Endothelial cell of umbilical vein (primary cell): ENCODE data around the gene TPRG1L. TPM values are rescaled to one million over a fixed set of nuclear protein-coding genes. Genes with fewer than 3 reads are reported as not detected.

ENCODE experiments used
- BruUV-seq: library from RNA; stranded (reverse); fragments of 400-500 nt; replicated peaks from 2 replicates; lab custom pipeline; 2021; lab: Mats Ljungman, UMichigan
- CTCF ChIA-PET: fragments of 300-600, 350-600 bp; sonication (Branson Sonifier 250); formaldehyde crosslinking; loops from one replicate; lab custom pipeline; 2021; ENCODE audit warnings: antibody characterized with exemption, inconsistent platforms; lab: Charles Lee
- POLR2A ChIA-PET: fragments of 300-600, 350-600 bp; sonication (Branson Sonifier 250); formaldehyde crosslinking; loops from one replicate; lab custom pipeline; 2021; ENCODE audit warnings: antibody characterized with exemption, inconsistent platforms; lab: Charles Lee
- DNase-seq: peaks from one replicate; pipeline ENCODE4 v3.0.0-alpha.2; 2011; ENCODE audit warnings: low read depth, low spot score
- FAIRE-seq: peaks from 2 replicates; lab custom pipeline; 2011; peaks lifted over from hg19 to GRCh38; lab: Jason Lieb, UNC
- H2AFZ ChIP-seq: 2 replicates; pipeline ENCODE4 v1.6.0; 2012; ENCODE audit warnings: low read depth, low read length, control low read depth, inconsistent platforms
- H3K27ac ChIP-seq: 2 replicates; pipeline ENCODE4 v1.5.1; 2011; ENCODE audit warnings: low read depth, mild to moderate bottlenecking, control low read depth, low read length, moderate library complexity; ENCODE audit not compliant: insufficient read depth
- H3K27me3 ChIP-seq, 2 experiments: 2 replicates each; pipeline versions ENCODE4 v1.6.0 to v1.6.1; 2011; ENCODE audit warnings: low read length in 2 of 2, mixed read lengths in 1 of 2; ENCODE audit not compliant: control insufficient read depth in 2 of 2, insufficient read depth in 2 of 2
- H3K36me3 ChIP-seq, 2 experiments: 2 replicates in 1 of 2; 3 replicates in 1 of 2; pipeline ENCODE4 v1.5.1; 2011; ENCODE audit warnings: low read length in 2 of 2, mild to moderate bottlenecking in 1 of 2, moderate library complexity in 1 of 2; ENCODE audit not compliant: control insufficient read depth in 2 of 2, insufficient read depth in 2 of 2; ENCODE audit errors: extremely low read depth in 1 of 2
- H3K4me1 ChIP-seq: 3 replicates; pipeline ENCODE4 v1.5.1; 2011; ENCODE audit warnings: mild to moderate bottlenecking, low read length; ENCODE audit not compliant: control insufficient read depth, insufficient read depth; ENCODE audit errors: extremely low read depth
- H3K4me2 ChIP-seq: 2 replicates; pipeline ENCODE4 v1.6.1; 2011; ENCODE audit warnings: low read length, control low read depth, mixed read lengths; ENCODE audit not compliant: insufficient read depth
- H3K4me3 ChIP-seq, 3 experiments: fragments of 200-600 bp in 1 of 3; sonication (generic), shearing (Covaris generic) in 1 of 3; replicated peaks in 1 of 3; 2 replicates each; pipeline ENCODE4 v1.5.1; 2011 to 2016; ENCODE audit warnings: control low read depth in 3 of 3, low read length in 3 of 3, mild to moderate bottlenecking in 2 of 3, inconsistent platforms in 1 of 3, low read depth in 1 of 3, moderate library complexity in 1 of 3; ENCODE audit not compliant: insufficient read depth in 1 of 3
- H3K79me2 ChIP-seq: 2 replicates; pipeline ENCODE4 v1.6.0; 2012; ENCODE audit warnings: low read length, inconsistent platforms; ENCODE audit not compliant: control insufficient read depth, insufficient read depth
- H3K9ac ChIP-seq: replicated peaks from 2 replicates; pipeline ENCODE3; 2011; ENCODE audit warnings: low read length, control low read depth; ENCODE audit not compliant: insufficient read depth; ENCODE audit errors: extremely low read depth
- H3K9me1 ChIP-seq: replicated peaks from 3 replicates; pipeline ENCODE4 v1.6.0; 2011; ENCODE audit warnings: mild to moderate bottlenecking, low read length; ENCODE audit not compliant: control insufficient read depth, insufficient read depth; ENCODE audit errors: extremely low read depth
- H3K9me3 ChIP-seq: replicated peaks from 2 replicates; pipeline ENCODE4 v1.5.1; 2012; ENCODE audit warnings: low read length, inconsistent platforms; ENCODE audit not compliant: control insufficient read depth, insufficient read depth
- H4K20me1 ChIP-seq: replicated peaks from 2 replicates; pipeline ENCODE3; 2011; ENCODE audit warnings: mild to moderate bottlenecking, low read length; ENCODE audit not compliant: control insufficient read depth, insufficient read depth; ENCODE audit errors: extremely low read depth
- EZH2 ChIP-seq: IDR thresholded peaks from 2 replicates; pipeline ENCODE4 v1.6.1; 2012; ENCODE audit warnings: borderline replicate concordance, low read depth, mild to moderate bottlenecking, moderate library complexity, low read length, inconsistent platforms; ENCODE audit not compliant: severe bottlenecking
- FOS ChIP-seq: IDR thresholded peaks from 2 replicates; pipeline ENCODE4 v1.6.1; 2011; ENCODE audit warnings: mild to moderate bottlenecking, low read length, moderate library complexity, borderline replicate concordance; ENCODE audit not compliant: insufficient read depth
- GATA2 ChIP-seq: IDR thresholded peaks from 2 replicates; pipeline ENCODE4 v1.7.0; 2011; ENCODE audit warnings: low read depth, mild to moderate bottlenecking, moderate library complexity, mixed read lengths, low read length; ENCODE audit not compliant: insufficient read length, insufficient read depth
- JUN ChIP-seq: IDR thresholded peaks from 2 replicates; pipeline ENCODE4 v1.6.1; 2011; ENCODE audit warnings: borderline replicate concordance, low read depth; ENCODE audit not compliant: insufficient read length, insufficient read depth
- MYC ChIP-seq: IDR thresholded peaks from one replicate; pipeline ENCODE4 v1.6.1; 2011; ENCODE audit warnings: mild to moderate bottlenecking, low read depth, low read length
- POLR2A ChIP-seq: IDR thresholded peaks from 2 replicates; pipeline ENCODE4 v1.6.1; 2012; ENCODE audit warnings: low read depth, mild to moderate bottlenecking, control low read depth, low read length
- POLR2AphosphoS5 ChIP-seq: IDR thresholded peaks from 2 replicates; pipeline ENCODE4 v1.6.1; 2012; ENCODE audit warnings: low read depth, mild to moderate bottlenecking, control low read depth, low read length, moderate library complexity; ENCODE audit not compliant: insufficient read depth
- dilution Hi-C: fragments of 300-500 bp; cut with MboI; formaldehyde crosslinking; loops from one replicate; pipeline ENCODE4 v1.15.0; 2019; ENCODE audit warnings: low sequenced_read_pairs; ENCODE audit not compliant: extremely low pct_ligation_motif_present
- intact Hi-C: fragments of 100-400 bp; cut with micrococcal nuclease; formaldehyde crosslinking; loops from one replicate; pipeline ENCODE4 v1.10.0; 2022
- polyA plus RNA-seq, 4 experiments: library from polyadenylated mRNA; depleted of rRNA in 3 of 4; stranded (reverse) in 3 of 4; unstranded in 1 of 4; fragments of >200 nt; gene quantifications; 2 replicates each; pipeline versions ENCODE4 v1.2.1 to v1.2.3, GENCODE V29; 2011 to 2012; ENCODE audit warnings: missing spikeins in 1 of 4
- total RNA-seq: library from RNA; stranded (reverse); gene quantifications from 2 replicates; pipeline ENCODE4 v1.2.3, GENCODE V29; 2021
- TF ChIP-seq, protein P1 (sequence below): IDR thresholded peaks from 2 replicates; pipeline ENCODE4 v1.6.1; 2011; ENCODE audit not compliant: insufficient read depth, insufficient read length
- TF ChIP-seq, protein P2 (sequence below), 2 donors: IDR thresholded peaks; 1 replicate in 1 of 2; 2 replicates in 1 of 2; pipeline ENCODE4 v1.5.1; 2011; ENCODE audit warnings: low read length in 2 of 2, mild to moderate bottlenecking in 2 of 2, moderate library complexity in 2 of 2, control low read depth in 1 of 2, inconsistent platforms in 1 of 2, low read depth in 1 of 2; ENCODE audit not compliant: insufficient read depth in 1 of 2; ENCODE audit errors: extremely low read depth in 1 of 2

TPRG1L gene
- total and polyA plus RNA-seq, 2 donors (not counting 3 experiments of a cell fraction or from before 2014, with no cell fraction given), result 52.3 to 53.8 TPM

DNA sequence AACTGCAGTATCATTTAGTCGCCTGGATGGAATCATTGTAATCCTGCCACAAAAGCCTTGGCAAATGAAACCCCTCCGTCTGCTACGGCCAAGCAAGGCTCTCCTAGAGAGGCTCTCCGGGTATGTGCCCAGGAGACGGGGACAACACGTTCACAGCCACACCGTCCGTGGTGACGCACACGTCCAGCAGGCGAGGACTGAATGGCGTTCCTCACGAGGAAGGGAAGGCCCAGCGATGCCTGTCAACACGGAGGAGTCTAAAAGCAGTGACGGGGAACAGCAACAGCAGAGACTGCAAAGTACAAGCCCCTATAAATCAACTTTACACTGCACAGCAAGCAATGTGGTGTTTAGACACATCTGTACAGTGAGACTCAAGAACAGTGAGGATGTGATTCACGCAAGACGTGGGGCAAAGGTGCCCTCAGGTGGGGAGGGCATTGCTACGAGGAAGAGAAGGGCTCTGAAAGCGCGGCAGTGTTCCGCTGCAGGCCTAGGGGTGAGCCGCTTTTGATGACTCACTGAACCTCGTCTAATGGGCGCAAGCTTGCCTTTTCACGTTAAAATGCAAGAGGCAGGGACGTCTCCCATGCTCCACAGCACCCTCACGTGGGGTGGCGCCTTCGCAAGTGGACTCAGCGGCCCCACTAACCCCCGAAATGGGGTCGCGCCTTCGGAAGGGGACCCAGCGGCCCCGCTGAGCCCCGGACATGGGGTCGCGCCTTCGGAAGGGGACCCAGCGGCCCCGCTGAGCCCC, 18.3 kb downstream of the TPRG1L start:
- H3K79me2 ChIP-seq, result no peaks in the 10 kb centered on the region
- H3K36me3 ChIP-seq, result peaks cover 0 to 16% of the 10 kb centered on the region in 2 experiments
- BruUV-seq, result no TSS peak
- dilution Hi-C loops (no loop called here), intact Hi-C loops (no loop called here)
- no peak for DNase-seq
- H3K9me3 ChIP-seq, result no peaks in the 10 kb centered on the region
- no peaks in the 10 kb centered on the region for H3K9me1 ChIP-seq
- no peak for FAIRE-seq
- H3K4me3 ChIP-seq, result no peak overlapping the region
- no peaks in the 10 kb centered on the region for H3K27me3 ChIP-seq
- H4K20me1 ChIP-seq, result no peaks in the 10 kb centered on the region
- POLR2A ChIA-PET, result no interaction called here
- no peaks in the 10 kb centered on the region for H3K4me1 ChIP-seq
- no peak overlapping the region for H2AFZ ChIP-seq
- no peak overlapping the region for H3K27ac ChIP-seq
- CTCF ChIA-PET, result no interaction called here
- H3K9ac ChIP-seq, result no peak overlapping the region
- TF ChIP-seq, protein P1, sequence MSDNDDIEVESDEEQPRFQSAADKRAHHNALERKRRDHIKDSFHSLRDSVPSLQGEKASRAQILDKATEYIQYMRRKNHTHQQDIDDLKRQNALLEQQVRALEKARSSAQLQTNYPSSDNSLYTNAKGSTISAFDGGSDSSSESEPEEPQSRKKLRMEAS, result no peak
- TF ChIP-seq MYC, result no peak
- TF ChIP-seq POLR2AphosphoS5, result no peak
- TF ChIP-seq, protein P2, sequence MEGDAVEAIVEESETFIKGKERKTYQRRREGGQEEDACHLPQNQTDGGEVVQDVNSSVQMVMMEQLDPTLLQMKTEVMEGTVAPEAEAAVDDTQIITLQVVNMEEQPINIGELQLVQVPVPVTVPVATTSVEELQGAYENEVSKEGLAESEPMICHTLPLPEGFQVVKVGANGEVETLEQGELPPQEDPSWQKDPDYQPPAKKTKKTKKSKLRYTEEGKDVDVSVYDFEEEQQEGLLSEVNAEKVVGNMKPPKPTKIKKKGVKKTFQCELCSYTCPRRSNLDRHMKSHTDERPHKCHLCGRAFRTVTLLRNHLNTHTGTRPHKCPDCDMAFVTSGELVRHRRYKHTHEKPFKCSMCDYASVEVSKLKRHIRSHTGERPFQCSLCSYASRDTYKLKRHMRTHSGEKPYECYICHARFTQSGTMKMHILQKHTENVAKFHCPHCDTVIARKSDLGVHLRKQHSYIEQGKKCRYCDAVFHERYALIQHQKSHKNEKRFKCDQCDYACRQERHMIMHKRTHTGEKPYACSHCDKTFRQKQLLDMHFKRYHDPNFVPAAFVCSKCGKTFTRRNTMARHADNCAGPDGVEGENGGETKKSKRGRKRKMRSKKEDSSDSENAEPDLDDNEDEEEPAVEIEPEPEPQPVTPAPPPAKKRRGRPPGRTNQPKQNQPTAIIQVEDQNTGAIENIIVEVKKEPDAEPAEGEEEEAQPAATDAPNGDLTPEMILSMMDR (IDR thresholded peaks at IDR 0.05; ENCODE audit: extremely low read depth in 1 of 2, insufficient read depth in 1 of 2, low read depth in 1 of 2, low read length in 2 of 2), result no peak
- no peak for TF ChIP-seq EZH2
- no peak for TF ChIP-seq GATA2
- TF ChIP-seq JUN, result no peak
- TF ChIP-seq POLR2A, result no peak
- no peak for TF ChIP-seq FOS
- H3K4me2 ChIP-seq, result no peak overlapping the region
